IMR-90 (cell line): ENCODE results near the gene KMT5C. TPM values are rescaled to one million over a fixed set of nuclear protein-coding genes. Genes with fewer than 3 reads are reported as not detected.

ENCODE experiments used
- ATAC-seq: fragments of 200-7000 bp; cut with Tn5 transposase; 2 replicates; pipeline ENCODE4 v1.9.1; 2020; ENCODE audit warnings: low read depth, mild to moderate bottlenecking, moderate library complexity
- Bru-seq: library from RNA; stranded (reverse); fragments of 400-500 nt; gene quantifications from one replicate; lab custom pipeline; 2021; lab: Mats Ljungman, UMichigan
- BruChase-seq, 2 experiments: library from RNA; stranded (reverse); fragments of 400-500 nt; gene quantifications; one replicate each; lab custom pipeline; 2021; lab: Mats Ljungman, UMichigan
- BruUV-seq: library from RNA; stranded (reverse); fragments of 400-500 nt; replicated peaks from 2 replicates; lab custom pipeline; 2021; lab: Mats Ljungman, UMichigan
- CTCF ChIA-PET: fragments of 300-600 bp; formaldehyde crosslinking; extraction: SDS; loops from one replicate; lab custom pipeline; 2021; ENCODE audit warnings: antibody characterized with exemption; lab: Yijun Ruan, JAX
- POLR2A ChIA-PET: fragments of 300-600 bp; sonication (Branson Sonifier 250); formaldehyde crosslinking; loops from one replicate; lab custom pipeline; 2022; ENCODE audit warnings: antibody characterized with exemption; ENCODE audit not compliant: unreplicated experiment; lab: Charles Lee
- DNase-seq: peaks from one replicate; pipeline ENCODE4 v3.0.0; 2013
- H2AFZ ChIP-seq: replicated peaks from 2 replicates; pipeline ENCODE3; 2013; ENCODE audit warnings: low read length, mild to moderate bottlenecking; ENCODE audit not compliant: poor library complexity
- H2AK5ac ChIP-seq: 2 replicates; pipeline ENCODE4 v1.6.1; 2013; ENCODE audit warnings: low read depth, low read length, inconsistent platforms
- H2AK9ac ChIP-seq: replicated peaks from 2 replicates; pipeline ENCODE3; 2013; ENCODE audit warnings: mild to moderate bottlenecking, low read depth, low read length, moderate library complexity; ENCODE audit not compliant: poor library complexity
- H2BK120ac ChIP-seq: 2 replicates; pipeline ENCODE4 v1.6.1; 2013; ENCODE audit warnings: low read depth, low read length, inconsistent platforms
- H2BK15ac ChIP-seq: 3 replicates; pipeline ENCODE4 v1.6.1; 2013; ENCODE audit warnings: low read depth, low read length, inconsistent platforms
- H2BK20ac ChIP-seq: 2 replicates; pipeline ENCODE4 v1.6.1; 2013; ENCODE audit warnings: low read depth, mild to moderate bottlenecking, inconsistent platforms, low read length, moderate library complexity
- H2BK5ac ChIP-seq: 2 replicates; pipeline ENCODE4 v1.6.1; 2013; ENCODE audit warnings: mild to moderate bottlenecking, low read depth, low read length, inconsistent platforms; ENCODE audit not compliant: poor library complexity, severe bottlenecking
- H3K14ac ChIP-seq: replicated peaks from 2 replicates; pipeline ENCODE4 v1.6.1; 2013; ENCODE audit warnings: low read depth, low read length, inconsistent platforms
- H3K18ac ChIP-seq: 2 replicates; pipeline ENCODE4 v1.6.1; 2013; ENCODE audit warnings: low read depth, low read length, control low read depth
- H3K23ac ChIP-seq: 2 replicates; pipeline ENCODE4 v1.6.1; 2013; ENCODE audit warnings: low read depth, low read length, inconsistent platforms
- H3K27ac ChIP-seq: 2 replicates; pipeline ENCODE4 v1.5.1; 2013; ENCODE audit warnings: mild to moderate bottlenecking, control low read depth, low read length; ENCODE audit not compliant: insufficient read depth
- H3K27me3 ChIP-seq: 2 replicates; pipeline ENCODE4 v1.6.1; 2013; ENCODE audit warnings: low read length; ENCODE audit not compliant: control insufficient read depth, insufficient read depth
- H3K36me3 ChIP-seq: 2 replicates; pipeline ENCODE4 v1.6.1; 2013; ENCODE audit warnings: low read length, mixed read lengths; ENCODE audit not compliant: control insufficient read depth, insufficient read depth
- H3K4ac ChIP-seq: 2 replicates; pipeline ENCODE4 v1.6.1; 2013; ENCODE audit warnings: low read depth, low read length, inconsistent platforms
- H3K4me1 ChIP-seq: 2 replicates; pipeline ENCODE4 v1.6.1; 2013; ENCODE audit warnings: low read length, mixed read lengths; ENCODE audit not compliant: control insufficient read depth, insufficient read depth
- H3K4me2 ChIP-seq: 2 replicates; pipeline ENCODE4 v1.6.1; 2013; ENCODE audit warnings: low read depth, mild to moderate bottlenecking, control low read depth, low read length, moderate library complexity
- H3K4me3 ChIP-seq: 2 replicates; pipeline ENCODE4 v1.5.1; 2013; ENCODE audit warnings: low read depth, mild to moderate bottlenecking, control low read depth, low read length, moderate library complexity; ENCODE audit not compliant: insufficient read depth
- H3K56ac ChIP-seq: 2 replicates; pipeline ENCODE4 v1.6.1; 2013; ENCODE audit warnings: low read length, inconsistent platforms; ENCODE audit not compliant: insufficient read depth; ENCODE audit errors: extremely low read depth
- H3K79me1 ChIP-seq, 2 experiments: 2 replicates each; pipeline ENCODE4 v1.6.1; 2013; ENCODE audit warnings: low read length in 2 of 2, inconsistent platforms in 1 of 2, low read depth in 1 of 2
- H3K9ac ChIP-seq: 2 replicates; pipeline ENCODE4 v1.6.1; 2013; ENCODE audit warnings: low read depth, low read length, control low read depth
- H3K9me1 ChIP-seq: 2 replicates; pipeline ENCODE4 v1.6.1; 2013; ENCODE audit warnings: low read length, inconsistent platforms; ENCODE audit not compliant: insufficient read depth
- H3K9me3 ChIP-seq: 2 replicates; pipeline ENCODE4 v1.6.1; 2013; ENCODE audit warnings: low read length; ENCODE audit not compliant: control insufficient read depth, insufficient read depth
- H4K20me1 ChIP-seq: 2 replicates; pipeline ENCODE4 v1.6.1; 2013; ENCODE audit warnings: low read length, inconsistent platforms; ENCODE audit not compliant: insufficient read depth
- H4K5ac ChIP-seq: 2 replicates; pipeline ENCODE4 v1.6.1; 2013; ENCODE audit warnings: mild to moderate bottlenecking, low read depth, low read length, control low read depth
- H4K8ac ChIP-seq, 2 experiments: 2 replicates each; pipeline ENCODE4 v1.6.1; 2013; ENCODE audit warnings: low read depth in 2 of 2, low read length in 2 of 2, control low read depth in 1 of 2, inconsistent platforms in 1 of 2
- H4K91ac ChIP-seq: 2 replicates; pipeline ENCODE4 v1.6.1; 2013; ENCODE audit warnings: low read depth, low read length, inconsistent platforms; ENCODE audit not compliant: insufficient read depth
- BHLHE40 ChIP-seq: fragments of 150-350 bp; IDR thresholded peaks from 2 replicates; pipeline ENCODE4 v1.6.1; 2016; ENCODE audit warnings: mild to moderate bottlenecking, low read depth, low read length
- CEBPB ChIP-seq: IDR thresholded peaks from 2 replicates; pipeline ENCODE4 v1.6.1; 2012; ENCODE audit warnings: low read depth, low read length, improper control_type of control experiment
- CHD1 ChIP-seq: IDR thresholded peaks from 2 replicates; pipeline ENCODE4 v1.6.1; 2012; ENCODE audit warnings: low read depth, low read length, improper control_type of control experiment
- MAFK ChIP-seq: IDR thresholded peaks from 2 replicates; pipeline ENCODE4 v1.6.1; 2012; ENCODE audit warnings: low read depth, low read length, improper control_type of control experiment
- MXI1 ChIP-seq: IDR thresholded peaks from 2 replicates; pipeline ENCODE4 v1.6.1; 2012; ENCODE audit warnings: low read depth, mild to moderate bottlenecking, low read length, moderate library complexity, borderline replicate concordance
- POLR2A ChIP-seq: IDR thresholded peaks from 2 replicates; pipeline ENCODE4 v1.6.1; 2012; ENCODE audit warnings: mild to moderate bottlenecking, low read depth, low read length
- RAD21 ChIP-seq: IDR thresholded peaks from 2 replicates; pipeline ENCODE4 v1.6.1; 2012; ENCODE audit warnings: low read length, improper control_type of control experiment
- RCOR1 ChIP-seq: IDR thresholded peaks from 2 replicates; pipeline ENCODE4 v1.6.1; 2012; ENCODE audit warnings: mild to moderate bottlenecking, low read length, improper control_type of control experiment; ENCODE audit not compliant: insufficient replicate concordance
- SMC3 ChIP-seq: fragments of 150-350 bp; IDR thresholded peaks from 2 replicates; pipeline ENCODE4 v1.6.1; 2016; ENCODE audit warnings: low read depth, mild to moderate bottlenecking, antibody characterized with exemption, low read length, moderate library complexity
- WGBS, 2 experiments: methylation state at CpG; one replicate each; pipeline versions ENCODE4 v1.1.5 to v1.1.7; 2013; ENCODE audit warnings: missing lambda C conversion rate in 2 of 2; ENCODE audit not compliant: insufficient read length in 1 of 2; ENCODE audit errors: extremely low coverage in 2 of 2; 5-methylcytosine and 5-hydroxymethylcytosine counted together
- dilution Hi-C: fragments of 300-500 bp; cut with HindIII; formaldehyde crosslinking; loops from one replicate; pipeline ENCODE4 v1.14.3; 2018; ENCODE audit warnings: low sequenced_read_pairs; ENCODE audit not compliant: unreplicated experiment
- in situ Hi-C: fragments of 300-500 bp; cut with MboI; formaldehyde crosslinking; loops from 3 replicates; pipeline ENCODE4 v1.14.3; 2019; ENCODE audit warnings: low sequenced_read_pairs, inconsistent platforms, mixed read lengths
- intact Hi-C: fragments of 100-400 bp; cut with micrococcal nuclease; formaldehyde crosslinking; loops from 2 replicates; pipeline ENCODE4 v1.10.0; 2022
- long read RNA-seq: library from polyadenylated mRNA; unstranded; transcript quantifications from one replicate; pipeline ENCODE4 v2.0.0, GENCODE V29; 2021; ENCODE audit not compliant: unreplicated experiment
- polyA plus RNA-seq, 3 experiments: library from polyadenylated mRNA; depleted of rRNA; stranded (reverse); fragments of >200 nt; gene quantifications; 2 replicates each; pipeline ENCODE4 v1.2.3, GENCODE V29; 2012; ENCODE audit warnings: low replicate concordance in 1 of 3
- total RNA-seq: library from RNA; depleted of rRNA; stranded (reverse); fragments of >200 nt; gene quantifications from 2 replicates; pipeline ENCODE4 v1.2.3, GENCODE V29; 2012; rRNA removed
- TF ChIP-seq, protein P1 (sequence below): fragments of 150-350 bp; IDR thresholded peaks from 2 replicates; pipeline ENCODE4 v1.6.1; 2017; ENCODE audit warnings: mild to moderate bottlenecking, antibody characterized with exemption, low read length, low read depth
- TF ChIP-seq, protein P2 (sequence below): conservative IDR thresholded peaks from 2 replicates; pipeline ENCODE4 v1.5.1; 2012; ENCODE audit warnings: mild to moderate bottlenecking, low read depth, low read length, improper control_type of control experiment

KMT5C gene
- total RNA-seq (1.8 and 1.9 TPM in 2 replicates), polyA plus RNA-seq (2012; rRNA removed) (5.9 and 6.9 TPM in 2 replicates), Bru-seq, nascent RNA (percentile 47 among the genes with signal in this experiment), BruChase-seq, experiment 1, labeled RNA remaining after a 6-hour chase (percentile 53 among the genes with signal in this experiment), BruChase-seq, experiment 2, labeled RNA remaining after a 2-hour chase (percentile 58 among the genes with signal in this experiment)
- 5.3 and 5.4 TPM in 2 replicates for polyA plus RNA-seq (2012; cell fraction: cytosol; rRNA removed)
- 48.9 and 79.4 TPM in 2 replicates for polyA plus RNA-seq (2012; cell fraction: nucleus; rRNA removed; ENCODE audit: low replicate concordance)
- long read RNA-seq, partial matches to known transcripts, result 3 of 11 reads
- long read RNA-seq, other reads (novel, unspliced or antisense), result 6 of 11 reads

DNA sequence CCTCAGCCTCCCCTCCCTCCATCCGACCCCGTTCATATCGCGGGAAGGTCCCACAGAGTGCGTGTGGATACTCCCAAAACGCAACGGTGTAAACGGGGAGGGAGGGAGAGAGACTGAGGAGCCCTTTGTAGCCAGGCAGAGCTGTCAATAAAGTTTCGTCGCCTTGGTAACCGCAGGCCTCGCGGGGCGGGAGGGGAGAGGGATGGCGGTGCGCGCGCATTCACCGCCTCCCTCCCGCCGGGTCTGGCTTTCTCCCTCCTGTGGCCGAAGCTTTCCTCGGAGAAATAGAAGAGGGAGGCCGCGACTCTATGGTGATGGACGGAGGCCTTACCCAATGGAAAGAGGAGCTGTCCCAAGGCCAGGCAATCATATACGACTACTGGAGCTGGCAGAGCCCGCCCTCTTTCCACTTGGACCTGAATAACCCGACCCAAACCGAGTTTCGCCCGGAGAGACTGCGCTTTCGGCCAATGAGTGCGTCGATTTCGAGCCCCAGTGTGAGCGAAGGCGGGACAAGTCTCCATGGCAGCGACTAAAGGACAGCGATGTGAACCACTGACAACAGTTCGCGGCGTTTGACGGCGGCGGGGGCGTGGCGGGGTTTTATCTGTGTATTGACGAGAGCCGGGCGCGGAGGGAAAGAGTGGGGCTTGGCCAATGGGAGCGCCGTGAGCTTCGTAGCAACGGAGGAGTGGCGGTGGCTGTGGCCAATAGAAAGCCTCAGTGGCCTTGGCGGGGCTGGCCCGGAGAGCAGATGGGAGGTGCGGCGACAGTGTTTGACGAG lies at the start of gene KMT5C:
KMT5C (plus strand) TSS at position 772 of the 784 bp plus-strand sequence. CDS start 2,061 bp downstream, outside the sequence.
- H4K20me1 ChIP-seq, result peaks cover 6% of the 10 kb centered on the region
- peak within 1 kb of the TSS; percentile 87 for H3K4me3 ChIP-seq
- intact Hi-C loops (no loop called here), in situ Hi-C loops (no loop called here), dilution Hi-C loops (no loop called here)
- peak within 1 kb of the TSS; percentile 75 for H2BK120ac ChIP-seq
- no TSS peak for BruUV-seq
- 0% methylated on average over 13 of the region's 63 CpGs; no CpG with 5 or more reads in 1 of the 2 experiments for WGBS, 2 experiments
- H3K9ac ChIP-seq, result peak within 1 kb of the TSS; percentile 92
- H3K79me1 ChIP-seq, result peaks cover 4 to 17% of the 10 kb centered on the region in 2 experiments; a peak in 3 of 4 replicates
- peaks cover 10% of the 10 kb centered on the region; the same call in 1 of the 2 replicates for H3K9me1 ChIP-seq
- peak; percentile 93 for ATAC-seq
- peak within 1 kb of the TSS; percentile 77 for H2BK5ac ChIP-seq
- peak within 1 kb of the TSS; percentile 44 for H4K5ac ChIP-seq
- H2AK5ac ChIP-seq, result peak within 1 kb of the TSS; percentile 79
- 0 out of 2 replicates have a peak within 1 kb of the TSS, but pooled peaks have one; percentile 15 for H2BK20ac ChIP-seq
- peak within 1 kb of the TSS; percentile 11 to 92; a peak in 3 of 4 replicates for H4K8ac ChIP-seq
- peak within 1 kb of the TSS; percentile 33; the same call in 1 of the 2 replicates for H3K23ac ChIP-seq
- no peaks in the 10 kb centered on the region for H3K27me3 ChIP-seq
- peak within 1 kb of the TSS; percentile 88 for H3K27ac ChIP-seq
- peak within 1 kb of the TSS; percentile 57 for H4K91ac ChIP-seq
- H3K56ac ChIP-seq, result peak within 1 kb of the TSS; percentile 35; the same call in 1 of the 2 replicates
- H2AFZ ChIP-seq, result peak within 1 kb of the TSS; percentile 95
- H3K4ac ChIP-seq, result peak within 1 kb of the TSS; percentile 76
- CTCF ChIA-PET, result interaction anchor here (0.6 to 1.5 kb wide), 5 partner anchors 8 to 175 kb away, joined by 3 to 11 read pairs (median 5); partner anchors contain the start of gene TMEM238
- H3K14ac ChIP-seq, result peak within 1 kb of the TSS; percentile 69
- peaks cover 7% of the 10 kb centered on the region; the same call in 1 of the 2 replicates for H3K36me3 ChIP-seq
- H2BK15ac ChIP-seq, result peak within 1 kb of the TSS; percentile 37; the same call in 1 of the 3 replicates
- H3K4me2 ChIP-seq, result peak within 1 kb of the TSS; percentile 95
- H3K4me1 ChIP-seq, result peaks cover 9% of the 10 kb centered on the region
- peak within 1 kb of the TSS; percentile 97 for H2AK9ac ChIP-seq
- DNase-seq, result peak; percentile 100
- peak within 1 kb of the TSS; percentile 39 for H3K18ac ChIP-seq
- POLR2A ChIA-PET, result interaction anchor here (0.6 kb wide), 1 partner anchor 18 kb away, joined by 4 read pairs; no protein-coding TSS in a partner anchor
- H3K9me3 ChIP-seq, result no peaks in the 10 kb centered on the region
- TF ChIP-seq RAD21, result peak; percentile 21; the same call in 1 of the 2 replicates
- no peak for TF ChIP-seq BHLHE40
- TF ChIP-seq, protein P1, sequence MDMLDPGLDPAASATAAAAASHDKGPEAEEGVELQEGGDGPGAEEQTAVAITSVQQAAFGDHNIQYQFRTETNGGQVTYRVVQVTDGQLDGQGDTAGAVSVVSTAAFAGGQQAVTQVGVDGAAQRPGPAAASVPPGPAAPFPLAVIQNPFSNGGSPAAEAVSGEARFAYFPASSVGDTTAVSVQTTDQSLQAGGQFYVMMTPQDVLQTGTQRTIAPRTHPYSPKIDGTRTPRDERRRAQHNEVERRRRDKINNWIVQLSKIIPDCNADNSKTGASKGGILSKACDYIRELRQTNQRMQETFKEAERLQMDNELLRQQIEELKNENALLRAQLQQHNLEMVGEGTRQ, result no peak
- TF ChIP-seq CEBPB, result no peak
- TF ChIP-seq POLR2A, result peak; percentile 59; the same call in 1 of the 2 replicates
- TF ChIP-seq MXI1, result 0 out of 2 replicates have a peak, but pooled peaks have one; percentile 36
- TF ChIP-seq CHD1, result no peak
- no peak for TF ChIP-seq RCOR1
- no peak for TF ChIP-seq SMC3
- no peak for TF ChIP-seq MAFK
- TF ChIP-seq, protein P2, sequence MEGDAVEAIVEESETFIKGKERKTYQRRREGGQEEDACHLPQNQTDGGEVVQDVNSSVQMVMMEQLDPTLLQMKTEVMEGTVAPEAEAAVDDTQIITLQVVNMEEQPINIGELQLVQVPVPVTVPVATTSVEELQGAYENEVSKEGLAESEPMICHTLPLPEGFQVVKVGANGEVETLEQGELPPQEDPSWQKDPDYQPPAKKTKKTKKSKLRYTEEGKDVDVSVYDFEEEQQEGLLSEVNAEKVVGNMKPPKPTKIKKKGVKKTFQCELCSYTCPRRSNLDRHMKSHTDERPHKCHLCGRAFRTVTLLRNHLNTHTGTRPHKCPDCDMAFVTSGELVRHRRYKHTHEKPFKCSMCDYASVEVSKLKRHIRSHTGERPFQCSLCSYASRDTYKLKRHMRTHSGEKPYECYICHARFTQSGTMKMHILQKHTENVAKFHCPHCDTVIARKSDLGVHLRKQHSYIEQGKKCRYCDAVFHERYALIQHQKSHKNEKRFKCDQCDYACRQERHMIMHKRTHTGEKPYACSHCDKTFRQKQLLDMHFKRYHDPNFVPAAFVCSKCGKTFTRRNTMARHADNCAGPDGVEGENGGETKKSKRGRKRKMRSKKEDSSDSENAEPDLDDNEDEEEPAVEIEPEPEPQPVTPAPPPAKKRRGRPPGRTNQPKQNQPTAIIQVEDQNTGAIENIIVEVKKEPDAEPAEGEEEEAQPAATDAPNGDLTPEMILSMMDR, result peak; percentile 55
